HepG2 (cell line): ENCODE measurements around the gene CDC25C. TPM values are rescaled to one million over a fixed set of nuclear protein-coding genes. Genes with fewer than 3 reads are reported as not detected.

Experiments
- ATAC-seq: fragments of 200-7000 bp; cut with Tn5 transposase; 3 replicates; pipeline ENCODE4 v1.9.1; 2020; ENCODE audit warnings: mild to moderate bottlenecking, moderate library complexity
- BruUV-seq: library from RNA; stranded (reverse); fragments of 400-500 nt; replicated peaks from 2 replicates; lab custom pipeline; 2021; lab: Mats Ljungman, UMichigan
- CTCF ChIA-PET: fragments of 300-600 bp; formaldehyde crosslinking; extraction: SDS; loops from one replicate; lab custom pipeline; 2021; ENCODE audit warnings: low total read pairs, inconsistent platforms, low intra/inter-chr PET ratio; lab: Yijun Ruan, JAX
- POLR2A ChIA-PET: fragments of 350-600 bp; sonication (Branson Sonifier 250); formaldehyde crosslinking; loops from one replicate; lab custom pipeline; 2020; ENCODE audit warnings: antibody characterized with exemption, inconsistent platforms; lab: Yijun Ruan, JAX
- DNase-seq: peaks from one replicate; pipeline ENCODE4 v3.0.0-alpha.2; 2015; ENCODE audit warnings: low spot score
- FAIRE-seq: peaks from 3 replicates; lab custom pipeline; 2011; peaks lifted over from hg19 to GRCh38; lab: Jason Lieb, UNC
- H2AFZ ChIP-seq: one replicate; pipeline ENCODE4 v1.6.1; 2011; ENCODE audit warnings: low read length, inconsistent platforms
- H3K27ac ChIP-seq: fragments of 300-600 bp; 3 replicates; pipeline ENCODE4 v1.8.0; 2011; ENCODE audit warnings: mixed run types, mild to moderate bottlenecking, mixed read lengths, low read length, inconsistent platforms; ENCODE audit not compliant: insufficient read depth; ENCODE audit errors: extremely low read length
- H3K27me3 ChIP-seq, 2 experiments: fragments of 200-600 bp in 1 of 2; 2 replicates in 1 of 2; 3 replicates in 1 of 2; pipeline versions ENCODE4 v1.6.0 to v1.8.0; 2011; ENCODE audit warnings: low read length in 2 of 2, mild to moderate bottlenecking in 2 of 2, moderate library complexity in 2 of 2, inconsistent platforms in 1 of 2; ENCODE audit not compliant: insufficient read depth in 2 of 2, control insufficient read depth in 1 of 2
- H3K36me3 ChIP-seq, 2 experiments: fragments of 200-600 bp in 1 of 2; replicated peaks in 1 of 2; 2 replicates in 1 of 2; 3 replicates in 1 of 2; pipeline versions ENCODE4 v1.5.1 to v1.8.0; 2011; ENCODE audit warnings: low read length in 2 of 2, inconsistent platforms in 1 of 2; ENCODE audit not compliant: insufficient read depth in 2 of 2, control insufficient read depth in 1 of 2
- H3K4me1 ChIP-seq: 2 replicates; pipeline ENCODE4 v1.5.1; 2012; ENCODE audit warnings: low read length, inconsistent platforms; ENCODE audit not compliant: insufficient read depth
- H3K4me2 ChIP-seq: 2 replicates; pipeline ENCODE4 v1.6.0; 2011; ENCODE audit warnings: low read depth, low read length, inconsistent platforms
- H3K4me3 ChIP-seq, 3 experiments: fragments of 200-600 bp in 1 of 3; sonication (generic), shearing (Covaris generic) in 1 of 3; replicated peaks in 1 of 3; 2 replicates each; pipeline ENCODE4 v1.5.1; 2011 to 2016; ENCODE audit warnings: low read length in 3 of 3, inconsistent platforms in 2 of 3, low read depth in 2 of 3, mild to moderate bottlenecking in 2 of 3, control low read depth in 1 of 3, mixed read lengths in 1 of 3; ENCODE audit not compliant: insufficient read depth in 1 of 3
- H3K79me2 ChIP-seq: one replicate; pipeline ENCODE4 v1.6.1; 2011; ENCODE audit warnings: low read length, inconsistent platforms; ENCODE audit not compliant: insufficient read depth
- H3K9ac ChIP-seq: 2 replicates; pipeline ENCODE4 v1.6.0; 2011; ENCODE audit warnings: mild to moderate bottlenecking, low read depth, low read length, inconsistent platforms; ENCODE audit not compliant: insufficient read depth
- H3K9me3 ChIP-seq: 2 replicates; pipeline ENCODE4 v1.5.1; 2012; ENCODE audit warnings: mild to moderate bottlenecking, low read length
- H4K20me1 ChIP-seq: 2 replicates; pipeline ENCODE4 v1.6.0; 2011; ENCODE audit warnings: inconsistent platforms, mild to moderate bottlenecking, low read length, moderate library complexity; ENCODE audit not compliant: insufficient read depth
- NCOA1 ChIP-seq: sonication (generic); formaldehyde crosslinking; IDR thresholded peaks from 2 replicates; pipeline ENCODE4 v1.9.0; 2021; ENCODE audit warnings: missing genetic modification reagents
- PATZ1 ChIP-seq: sonication (generic); formaldehyde crosslinking; IDR thresholded peaks from 2 replicates; pipeline ENCODE4 v1.4.0; 2020; ENCODE audit warnings: missing genetic modification reagents
- RBM39 ChIP-seq: fragments of 200-400 bp; formaldehyde crosslinking; IDR thresholded peaks from one replicate; pipeline ENCODE4 v1.6.1; 2018; ENCODE audit warnings: antibody characterized with exemption, mild to moderate bottlenecking, low read depth, low read length; ENCODE audit not compliant: poor library complexity, severe bottlenecking
- RCOR2 ChIP-seq: IDR thresholded peaks from 2 replicates; pipeline ENCODE4 v1.6.1; 2016; ENCODE audit warnings: missing biosample characterization, missing genetic modification reagents
- SNAPC4 ChIP-seq: sonication (generic); formaldehyde crosslinking; IDR thresholded peaks from 2 replicates; pipeline ENCODE4 v1.4.0; 2020; ENCODE audit warnings: mild to moderate bottlenecking, missing genetic modification reagents
- SNRNP70 ChIP-seq: fragments of 200-400 bp; formaldehyde crosslinking; IDR thresholded peaks from 2 replicates; pipeline ENCODE4 v1.6.1; 2017; ENCODE audit warnings: mild to moderate bottlenecking, low read depth, low read length, moderate library complexity
- SRF ChIP-seq: IDR thresholded peaks from 2 replicates; pipeline ENCODE4 v1.6.1; 2011; ENCODE audit warnings: mild to moderate bottlenecking, low read depth, low read length, moderate library complexity
- TCF7L2 ChIP-seq: IDR thresholded peaks from 2 replicates; pipeline ENCODE4 v1.6.1; 2011; ENCODE audit warnings: mild to moderate bottlenecking, low read depth, low read length, moderate library complexity
- ZBTB42 ChIP-seq: sonication (generic); formaldehyde crosslinking; IDR thresholded peaks from 2 replicates; pipeline ENCODE4 v1.5.0; 2020; ENCODE audit warnings: mild to moderate bottlenecking, missing genetic modification reagents
- ZFP36L2 ChIP-seq: sonication (generic); formaldehyde crosslinking; IDR thresholded peaks from 2 replicates; pipeline ENCODE4 v1.4.0; 2020; ENCODE audit warnings: missing genetic modification reagents
- ZNF142 ChIP-seq: sonication (generic); formaldehyde crosslinking; IDR thresholded peaks from 2 replicates; pipeline ENCODE4 v1.4.0; 2020; ENCODE audit warnings: missing genetic modification reagents
- ZNF383 ChIP-seq: sonication (generic); formaldehyde crosslinking; IDR thresholded peaks from 2 replicates; pipeline ENCODE4 v1.4.0; 2020; ENCODE audit warnings: missing genetic modification reagents, mild to moderate bottlenecking, borderline replicate concordance
- ZSCAN31 ChIP-seq: sonication (generic); formaldehyde crosslinking; IDR thresholded peaks from 2 replicates; pipeline ENCODE4 v1.5.0; 2020; ENCODE audit warnings: low read depth, mild to moderate bottlenecking, missing genetic modification reagents
- WGBS: methylation state at CpG from one replicate; pipeline ENCODE4 v1.1.6; 2017; ENCODE audit warnings: low lambda C conversion rate; 5-methylcytosine and 5-hydroxymethylcytosine counted together
- in situ Hi-C: cut with HindIII; loops from 2 replicates; pipeline ENCODE4 v1.10.0; 2017; ENCODE audit warnings: low pct_unique_long_range_greater_than_20kb; ENCODE audit not compliant: extremely low pct_ligation_motif_present
- intact Hi-C: fragments of 100-400 bp; cut with micrococcal nuclease; formaldehyde crosslinking; loops from one replicate; pipeline ENCODE4 v1.10.0; 2022; ENCODE audit not compliant: unreplicated experiment
- polyA plus RNA-seq, 8 experiments: library from polyadenylated mRNA; depleted of rRNA in 3 of 8; stranded (reverse) in 7 of 8; unstranded in 1 of 8; fragments of >200 nt; fragmentation: Illumina TruSeq in 4 of 8; extraction: Trizol in 4 of 8; gene quantifications; 2 replicates each; pipeline versions ENCODE4 v1.2.1 to v1.2.3, GENCODE V29; 2011 to 2016; ENCODE audit warnings: low read depth in 4 of 8, missing spikeins in 1 of 8, mixed read lengths in 1 of 8; ENCODE audit not compliant: insufficient read depth in 1 of 8
- total RNA-seq, 5 experiments: library from RNA; depleted of rRNA; stranded (reverse); fragments of >200 nt; fragmentation: Illumina TruSeq; extraction: Trizol; gene quantifications; 2 replicates each; pipeline ENCODE4 v1.2.3, GENCODE V29; 2016; ENCODE audit warnings: low read depth in 1 of 5

Gene CDC25C
- total and polyA plus RNA-seq, 2 of the 13 experiments (the other 11 are each of a cell fraction or from before 2014, with no cell fraction given): 17.7 to 27.6 TPM

- in situ Hi-C loops: no loop called here
- ChIA-PET CTCF (no interaction called here), POLR2A (no interaction called here)
- Histone ChIP-seq H3K9ac (no peak overlapping the region), H3K27me3 (no peaks in the 10 kb centered on the region; a peak in 1 of 5 replicates), H3K36me3 (no peaks in the 10 kb centered on the region; a peak in 2 of 5 replicates), H3K4me2 (no peak overlapping the region), H3K4me3 (no peak overlapping the region), H3K27ac (no peak overlapping the region), H3K4me1 (peaks cover 14% of the 10 kb centered on the region), H4K20me1 (peaks cover 14% of the 10 kb centered on the region), H2AFZ (no peak overlapping the region), H3K79me2 (peaks cover 83% of the 10 kb centered on the region), H3K9me3 (no peaks in the 10 kb centered on the region)
- BruUV-seq: no TSS peak
- no peak for DNase-seq
- intact Hi-C loops: no loop called here
- WGBS: 94% methylated on average over 3 of the region's 3 CpGs
- FAIRE-seq: no peak
- ATAC-seq: no peak
- TF ChIP-seq ZNF383 (CRISPR knock-in tag) (no peak), SRF (no peak), ZFP36L2 (CRISPR knock-in tag) (no peak), TCF7L2 (no peak), RCOR2 (CRISPR knock-in tag) (no peak), SNAPC4 (no peak), ZBTB42 (no peak), RBM39 (no peak), NCOA1 (no peak), SNRNP70 (no peak), ZSCAN31 (CRISPR knock-in tag) (no peak), PATZ1 (CRISPR knock-in tag) (no peak), ZNF142 (CRISPR knock-in tag) (no peak)
Measured at GRCh38 chr5:138359621-138360020, 28.0 kb upstream of the CDC25C start.
